HS-27A (cell line): ENCODE data around the gene FOXP1.

Experiments used
- DNase-seq: peaks from one replicate; pipeline ENCODE4 v3.0.0-alpha.2; 2012; ENCODE audit warnings: low read depth, missing footprints

The FOXP1 gene

GRCh38 chr3:71586810-71587242 is 3.3 kb upstream of the FOXP1 start:
- no peak for DNase-seq

- no peak for DNase-seq
These were observed 2.6 kb upstream of the FOXP1 start for GRCh38 chr3:71585887-71586809.

- DNase-seq = no peak
These were observed 1.6 kb upstream of the FOXP1 start for GRCh38 chr3:71585131-71585530.

- DNase-seq = no peak
These were observed 975 bp upstream of the FOXP1 start for GRCh38 chr3:71584394-71585011.

- DNase-seq = no peak
These were observed 639 bp downstream of the FOXP1 start for GRCh38 chr3:71582612-71583565.

GRCh38 chr3:71582036-71582611 is 1.4 kb downstream of the FOXP1 start:
- DNase-seq = no peak

- no peak for DNase-seq
These were observed 2.0 kb downstream of the FOXP1 start for GRCh38 chr3:71581457-71582035.

- no peak for DNase-seq
These were observed 2.7 kb downstream of the FOXP1 start for GRCh38 chr3:71580636-71581456.

GRCh38 chr3:71579935-71580406 is 3.6 kb downstream of the FOXP1 start:
- no peak for DNase-seq

- DNase-seq = no peak
These were observed 4.1 kb downstream of the FOXP1 start for GRCh38 chr3:71579326-71579934.

GRCh38 chr3:71578054-71578751 is 5.3 kb downstream of the FOXP1 start:
- DNase-seq = no peak

- DNase-seq = no peak
These were observed 6.5 kb downstream of the FOXP1 start for GRCh38 chr3:71577011-71577410.

- no peak for DNase-seq
These were observed 8.1 kb downstream of the FOXP1 start for GRCh38 chr3:71575433-71575832.

GRCh38 chr3:71573181-71573580 is 10.3 kb downstream of the FOXP1 start:
- DNase-seq = no peak

GRCh38 chr3:71570546-71570945 is 13.0 kb downstream of the FOXP1 start:
- DNase-seq = no peak

- no peak for DNase-seq
These were observed 15.3 kb downstream of the FOXP1 start for GRCh38 chr3:71568207-71568606.

GRCh38 chr3:71566776-71567175 is 16.8 kb downstream of the FOXP1 start:
- no peak for DNase-seq

- DNase-seq = no peak
These were observed 17.6 kb downstream of the FOXP1 start for GRCh38 chr3:71565976-71566375.

GRCh38 chr3:71565316-71565715 is 18.2 kb downstream of the FOXP1 start:
- DNase-seq = no peak
